ENCODE results near the gene ROBO1.
"Not testable (repeated sequence)": the region's sequence is repeated elsewhere in the genome, so short reads cannot be mapped to it uniquely, and the experiment has no call there.

ROBO1 gene

GRCh38 chr3:78887547-78888011 lies 880.2 kb downstream of the ROBO1 start:
- Histone ChIP-seq H3K4me2 (peak overlapping the region; percentile 87), H3K27me3 (ENCODE audit: insufficient read depth, low read depth) (no peaks in the 10 kb centered on the region), H3K4me3 (IDR thresholded peaks at IDR 0.05; ENCODE audit: insufficient read depth, low read depth, low read length) (peak overlapping the region; percentile 36), H3K9ac (peak overlapping the region; percentile 65; the same call in 1 of the 2 replicates), H3K79me2 (ENCODE audit: insufficient read depth, low read depth) (no peaks in the 10 kb centered on the region), H3K36me3 (ENCODE audit: insufficient read depth) (no peaks in the 10 kb centered on the region), H3K27ac (peak overlapping the region; percentile 92), H2AFZ (ENCODE audit: low read depth) (peak overlapping the region; percentile 13; the same call in 1 of the 2 replicates), H4K20me1 (ENCODE audit: insufficient read depth) (no peaks in the 10 kb centered on the region), H3K4me1 (ENCODE audit: low read depth, poor library complexity, severe bottlenecking) (peaks cover 71% of the 10 kb centered on the region)
- TF ChIP-seq CTCF (conservative IDR thresholded peaks at IDR 0.05; ENCODE audit: low read depth, low read length) = no peak

- Histone ChIP-seq H3K27me3 (ENCODE audit: insufficient read depth, low read depth) (no peaks in the 10 kb centered on the region), H3K27ac (peak overlapping the region; percentile 92), H3K36me3 (ENCODE audit: insufficient read depth) (no peaks in the 10 kb centered on the region), H3K9ac (peak overlapping the region; percentile 65; the same call in 1 of the 2 replicates), H3K79me2 (ENCODE audit: insufficient read depth, low read depth) (no peaks in the 10 kb centered on the region), H3K4me3 (IDR thresholded peaks at IDR 0.05; ENCODE audit: insufficient read depth, low read depth, low read length) (peak overlapping the region; percentile 36), H2AFZ (ENCODE audit: low read depth) (0 out of 2 replicates have a peak overlapping the region, but pooled peaks have one; percentile 13), H3K4me2 (peak overlapping the region; percentile 87), H3K4me1 (ENCODE audit: low read depth, poor library complexity, severe bottlenecking) (peaks cover 71% of the 10 kb centered on the region), H4K20me1 (ENCODE audit: insufficient read depth) (no peaks in the 10 kb centered on the region)
- no peak for TF ChIP-seq CTCF (conservative IDR thresholded peaks at IDR 0.05; ENCODE audit: low read depth, low read length)
Measured at GRCh38 chr3:78887029-78887428, 880.8 kb downstream of the ROBO1 start.

- H3K36me3 ChIP-seq (ENCODE audit: insufficient read depth); H3K4me2 ChIP-seq; H3K27ac ChIP-seq; H3K4me3 ChIP-seq (IDR thresholded peaks at IDR 0.05; ENCODE audit: insufficient read depth, low read depth, low read length); H2AFZ ChIP-seq (ENCODE audit: low read depth); H3K79me2 ChIP-seq (ENCODE audit: insufficient read depth, low read depth); H3K9ac ChIP-seq; H4K20me1 ChIP-seq (ENCODE audit: insufficient read depth); H3K27me3 ChIP-seq (ENCODE audit: insufficient read depth, low read depth): not testable (repeated sequence)
- H3K4me1 ChIP-seq (ENCODE audit: low read depth, poor library complexity, severe bottlenecking) = peaks cover 50% of the 10 kb centered on the region
Measured at GRCh38 chr3:78884567-78884966, 883.2 kb downstream of the ROBO1 start.

GRCh38 chr3:78882251-78882650 lies 885.5 kb downstream of the ROBO1 start:
- H3K27ac ChIP-seq = no peak overlapping the region
- no peak overlapping the region for H3K4me2 ChIP-seq
- no peak for TF ChIP-seq CTCF (conservative IDR thresholded peaks at IDR 0.05; ENCODE audit: low read depth, low read length)
- H3K27me3 ChIP-seq (ENCODE audit: insufficient read depth, low read depth) = no peaks in the 10 kb centered on the region
- H4K20me1 ChIP-seq (ENCODE audit: insufficient read depth) = no peaks in the 10 kb centered on the region
- no peaks in the 10 kb centered on the region for H3K36me3 ChIP-seq (ENCODE audit: insufficient read depth)
- H2AFZ ChIP-seq (ENCODE audit: low read depth) = no peak overlapping the region
- peaks cover 28% of the 10 kb centered on the region for H3K4me1 ChIP-seq (ENCODE audit: low read depth, poor library complexity, severe bottlenecking)
- no peaks in the 10 kb centered on the region for H3K79me2 ChIP-seq (ENCODE audit: insufficient read depth, low read depth)
- H3K4me3 ChIP-seq (IDR thresholded peaks at IDR 0.05; ENCODE audit: insufficient read depth, low read depth, low read length) = no peak overlapping the region
- no peak overlapping the region for H3K9ac ChIP-seq

GRCh38 chr3:78881501-78881900 lies 886.3 kb downstream of the ROBO1 start:
- no peak overlapping the region for H2AFZ ChIP-seq (ENCODE audit: low read depth)
- no peak overlapping the region for H3K9ac ChIP-seq
- no peak overlapping the region for H3K27ac ChIP-seq
- H3K27me3 ChIP-seq (ENCODE audit: insufficient read depth, low read depth) = no peaks in the 10 kb centered on the region
- H4K20me1 ChIP-seq (ENCODE audit: insufficient read depth) = no peaks in the 10 kb centered on the region
- H3K4me2 ChIP-seq = no peak overlapping the region
- H3K4me3 ChIP-seq (IDR thresholded peaks at IDR 0.05; ENCODE audit: insufficient read depth, low read depth, low read length) = no peak overlapping the region
- no peak for TF ChIP-seq CTCF (conservative IDR thresholded peaks at IDR 0.05; ENCODE audit: low read depth, low read length)
- H3K4me1 ChIP-seq (ENCODE audit: low read depth, poor library complexity, severe bottlenecking) = peaks cover 21% of the 10 kb centered on the region
- H3K36me3 ChIP-seq (ENCODE audit: insufficient read depth) = no peaks in the 10 kb centered on the region
- H3K79me2 ChIP-seq (ENCODE audit: insufficient read depth, low read depth) = no peaks in the 10 kb centered on the region
